Endothelial cell of umbilical vein (primary cell): ENCODE results near the gene MCTP1. TPM values are rescaled to one million over a fixed set of nuclear protein-coding genes. Genes with fewer than 3 reads are reported as not detected.

Experiments
- BruUV-seq: library from RNA; stranded (reverse); fragments of 400-500 nt; replicated peaks from 2 replicates; lab custom pipeline; 2021; lab: Mats Ljungman, UMichigan
- CTCF ChIA-PET: fragments of 300-600, 350-600 bp; sonication (Branson Sonifier 250); formaldehyde crosslinking; loops from one replicate; lab custom pipeline; 2021; ENCODE audit warnings: antibody characterized with exemption, inconsistent platforms; lab: Charles Lee
- POLR2A ChIA-PET: fragments of 300-600, 350-600 bp; sonication (Branson Sonifier 250); formaldehyde crosslinking; loops from one replicate; lab custom pipeline; 2021; ENCODE audit warnings: antibody characterized with exemption, inconsistent platforms; lab: Charles Lee
- DNase-seq: peaks from one replicate; pipeline ENCODE4 v3.0.0-alpha.2; 2011; ENCODE audit warnings: low read depth, low spot score
- FAIRE-seq: peaks from 2 replicates; lab custom pipeline; 2011; peaks lifted over from hg19 to GRCh38; lab: Jason Lieb, UNC
- H2AFZ ChIP-seq: 2 replicates; pipeline ENCODE4 v1.6.0; 2012; ENCODE audit warnings: low read depth, low read length, control low read depth, inconsistent platforms
- H3K27ac ChIP-seq: 2 replicates; pipeline ENCODE4 v1.5.1; 2011; ENCODE audit warnings: low read depth, mild to moderate bottlenecking, control low read depth, low read length, moderate library complexity; ENCODE audit not compliant: insufficient read depth
- H3K27me3 ChIP-seq, 2 experiments: 2 replicates each; pipeline versions ENCODE4 v1.6.0 to v1.6.1; 2011; ENCODE audit warnings: low read length in 2 of 2, mixed read lengths in 1 of 2; ENCODE audit not compliant: control insufficient read depth in 2 of 2, insufficient read depth in 2 of 2
- H3K36me3 ChIP-seq, 2 experiments: 2 replicates in 1 of 2; 3 replicates in 1 of 2; pipeline ENCODE4 v1.5.1; 2011; ENCODE audit warnings: low read length in 2 of 2, mild to moderate bottlenecking in 1 of 2, moderate library complexity in 1 of 2; ENCODE audit not compliant: control insufficient read depth in 2 of 2, insufficient read depth in 2 of 2; ENCODE audit errors: extremely low read depth in 1 of 2
- H3K4me1 ChIP-seq: 3 replicates; pipeline ENCODE4 v1.5.1; 2011; ENCODE audit warnings: mild to moderate bottlenecking, low read length; ENCODE audit not compliant: control insufficient read depth, insufficient read depth; ENCODE audit errors: extremely low read depth
- H3K4me2 ChIP-seq: 2 replicates; pipeline ENCODE4 v1.6.1; 2011; ENCODE audit warnings: low read length, control low read depth, mixed read lengths; ENCODE audit not compliant: insufficient read depth
- H3K4me3 ChIP-seq, 3 experiments: fragments of 200-600 bp in 1 of 3; sonication (generic), shearing (Covaris generic) in 1 of 3; replicated peaks in 1 of 3; 2 replicates each; pipeline ENCODE4 v1.5.1; 2011 to 2016; ENCODE audit warnings: control low read depth in 3 of 3, low read length in 3 of 3, mild to moderate bottlenecking in 2 of 3, inconsistent platforms in 1 of 3, low read depth in 1 of 3, moderate library complexity in 1 of 3; ENCODE audit not compliant: insufficient read depth in 1 of 3
- H3K79me2 ChIP-seq: 2 replicates; pipeline ENCODE4 v1.6.0; 2012; ENCODE audit warnings: low read length, inconsistent platforms; ENCODE audit not compliant: control insufficient read depth, insufficient read depth
- H3K9ac ChIP-seq: replicated peaks from 2 replicates; pipeline ENCODE3; 2011; ENCODE audit warnings: low read length, control low read depth; ENCODE audit not compliant: insufficient read depth; ENCODE audit errors: extremely low read depth
- H3K9me1 ChIP-seq: replicated peaks from 3 replicates; pipeline ENCODE4 v1.6.0; 2011; ENCODE audit warnings: mild to moderate bottlenecking, low read length; ENCODE audit not compliant: control insufficient read depth, insufficient read depth; ENCODE audit errors: extremely low read depth
- H3K9me3 ChIP-seq: replicated peaks from 2 replicates; pipeline ENCODE4 v1.5.1; 2012; ENCODE audit warnings: low read length, inconsistent platforms; ENCODE audit not compliant: control insufficient read depth, insufficient read depth
- H4K20me1 ChIP-seq: replicated peaks from 2 replicates; pipeline ENCODE3; 2011; ENCODE audit warnings: mild to moderate bottlenecking, low read length; ENCODE audit not compliant: control insufficient read depth, insufficient read depth; ENCODE audit errors: extremely low read depth
- EZH2 ChIP-seq: IDR thresholded peaks from 2 replicates; pipeline ENCODE4 v1.6.1; 2012; ENCODE audit warnings: borderline replicate concordance, low read depth, mild to moderate bottlenecking, moderate library complexity, low read length, inconsistent platforms; ENCODE audit not compliant: severe bottlenecking
- FOS ChIP-seq: IDR thresholded peaks from 2 replicates; pipeline ENCODE4 v1.6.1; 2011; ENCODE audit warnings: mild to moderate bottlenecking, low read length, moderate library complexity, borderline replicate concordance; ENCODE audit not compliant: insufficient read depth
- GATA2 ChIP-seq: IDR thresholded peaks from 2 replicates; pipeline ENCODE4 v1.7.0; 2011; ENCODE audit warnings: low read depth, mild to moderate bottlenecking, moderate library complexity, mixed read lengths, low read length; ENCODE audit not compliant: insufficient read length, insufficient read depth
- JUN ChIP-seq: IDR thresholded peaks from 2 replicates; pipeline ENCODE4 v1.6.1; 2011; ENCODE audit warnings: borderline replicate concordance, low read depth; ENCODE audit not compliant: insufficient read length, insufficient read depth
- MYC ChIP-seq: IDR thresholded peaks from one replicate; pipeline ENCODE4 v1.6.1; 2011; ENCODE audit warnings: mild to moderate bottlenecking, low read depth, low read length
- POLR2A ChIP-seq: IDR thresholded peaks from 2 replicates; pipeline ENCODE4 v1.6.1; 2012; ENCODE audit warnings: low read depth, mild to moderate bottlenecking, control low read depth, low read length
- POLR2AphosphoS5 ChIP-seq: IDR thresholded peaks from 2 replicates; pipeline ENCODE4 v1.6.1; 2012; ENCODE audit warnings: low read depth, mild to moderate bottlenecking, control low read depth, low read length, moderate library complexity; ENCODE audit not compliant: insufficient read depth
- dilution Hi-C: fragments of 300-500 bp; cut with MboI; formaldehyde crosslinking; loops from one replicate; pipeline ENCODE4 v1.15.0; 2019; ENCODE audit warnings: low sequenced_read_pairs; ENCODE audit not compliant: extremely low pct_ligation_motif_present
- intact Hi-C: fragments of 100-400 bp; cut with micrococcal nuclease; formaldehyde crosslinking; loops from one replicate; pipeline ENCODE4 v1.10.0; 2022
- polyA plus RNA-seq, 4 experiments: library from polyadenylated mRNA; depleted of rRNA in 3 of 4; stranded (reverse) in 3 of 4; unstranded in 1 of 4; fragments of >200 nt; gene quantifications; 2 replicates each; pipeline versions ENCODE4 v1.2.1 to v1.2.3, GENCODE V29; 2011 to 2012; ENCODE audit warnings: missing spikeins in 1 of 4
- total RNA-seq: library from RNA; stranded (reverse); gene quantifications from 2 replicates; pipeline ENCODE4 v1.2.3, GENCODE V29; 2021
- TF ChIP-seq, protein P1 (sequence below), 2 donors: IDR thresholded peaks; 1 replicate in 1 of 2; 2 replicates in 1 of 2; pipeline ENCODE4 v1.5.1; 2011; ENCODE audit warnings: low read length in 2 of 2, mild to moderate bottlenecking in 2 of 2, moderate library complexity in 2 of 2, control low read depth in 1 of 2, inconsistent platforms in 1 of 2, low read depth in 1 of 2; ENCODE audit not compliant: insufficient read depth in 1 of 2; ENCODE audit errors: extremely low read depth in 1 of 2
- TF ChIP-seq, protein P2 (sequence below): IDR thresholded peaks from 2 replicates; pipeline ENCODE4 v1.6.1; 2011; ENCODE audit not compliant: insufficient read depth, insufficient read length

The MCTP1 gene
- total and polyA plus RNA-seq, 2 donors (not counting 3 experiments of a cell fraction or from before 2014, with no cell fraction given) = 79.3 to 203 TPM

- Histone ChIP-seq H3K4me2 (no peak overlapping the region), H3K9ac (no peak overlapping the region), H2AFZ (no peak overlapping the region), H4K20me1 (peaks cover 2% of the 10 kb centered on the region), H3K9me3 (no peaks in the 10 kb centered on the region), H3K4me3 (no peak overlapping the region), H3K27me3 (no peaks in the 10 kb centered on the region), H3K27ac (no peak overlapping the region), H3K4me1 (peaks cover 7% of the 10 kb centered on the region), H3K79me2 (no peaks in the 10 kb centered on the region), H3K36me3 (peaks cover 2 to 10% of the 10 kb centered on the region in 2 experiments), H3K9me1 (no peaks in the 10 kb centered on the region)
- no peak for DNase-seq
- no peak for TF ChIP-seq JUN
- no peak for TF ChIP-seq GATA2
- no peak for TF ChIP-seq POLR2A
- TF ChIP-seq POLR2AphosphoS5 = no peak
- TF ChIP-seq EZH2 = no peak
- no peak for TF ChIP-seq MYC
- TF ChIP-seq FOS = no peak
- TF ChIP-seq, protein P1, sequence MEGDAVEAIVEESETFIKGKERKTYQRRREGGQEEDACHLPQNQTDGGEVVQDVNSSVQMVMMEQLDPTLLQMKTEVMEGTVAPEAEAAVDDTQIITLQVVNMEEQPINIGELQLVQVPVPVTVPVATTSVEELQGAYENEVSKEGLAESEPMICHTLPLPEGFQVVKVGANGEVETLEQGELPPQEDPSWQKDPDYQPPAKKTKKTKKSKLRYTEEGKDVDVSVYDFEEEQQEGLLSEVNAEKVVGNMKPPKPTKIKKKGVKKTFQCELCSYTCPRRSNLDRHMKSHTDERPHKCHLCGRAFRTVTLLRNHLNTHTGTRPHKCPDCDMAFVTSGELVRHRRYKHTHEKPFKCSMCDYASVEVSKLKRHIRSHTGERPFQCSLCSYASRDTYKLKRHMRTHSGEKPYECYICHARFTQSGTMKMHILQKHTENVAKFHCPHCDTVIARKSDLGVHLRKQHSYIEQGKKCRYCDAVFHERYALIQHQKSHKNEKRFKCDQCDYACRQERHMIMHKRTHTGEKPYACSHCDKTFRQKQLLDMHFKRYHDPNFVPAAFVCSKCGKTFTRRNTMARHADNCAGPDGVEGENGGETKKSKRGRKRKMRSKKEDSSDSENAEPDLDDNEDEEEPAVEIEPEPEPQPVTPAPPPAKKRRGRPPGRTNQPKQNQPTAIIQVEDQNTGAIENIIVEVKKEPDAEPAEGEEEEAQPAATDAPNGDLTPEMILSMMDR (IDR thresholded peaks at IDR 0.05; ENCODE audit: extremely low read depth in 1 of 2, insufficient read depth in 1 of 2, low read depth in 1 of 2, low read length in 2 of 2) = no peak
- TF ChIP-seq, protein P2, sequence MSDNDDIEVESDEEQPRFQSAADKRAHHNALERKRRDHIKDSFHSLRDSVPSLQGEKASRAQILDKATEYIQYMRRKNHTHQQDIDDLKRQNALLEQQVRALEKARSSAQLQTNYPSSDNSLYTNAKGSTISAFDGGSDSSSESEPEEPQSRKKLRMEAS = no peak
- BruUV-seq = no TSS peak
- FAIRE-seq = no peak
- dilution Hi-C loops = no loop called here
- intact Hi-C loops = no loop called here
- POLR2A ChIA-PET = no interaction called here
- CTCF ChIA-PET = no interaction called here
These were observed 488.3 kb downstream of the MCTP1 start for GRCh38 chr5:94796586-94796985.
